Measurements from ENCODE around the gene ATF7IP.

The ATF7IP gene

DNA sequence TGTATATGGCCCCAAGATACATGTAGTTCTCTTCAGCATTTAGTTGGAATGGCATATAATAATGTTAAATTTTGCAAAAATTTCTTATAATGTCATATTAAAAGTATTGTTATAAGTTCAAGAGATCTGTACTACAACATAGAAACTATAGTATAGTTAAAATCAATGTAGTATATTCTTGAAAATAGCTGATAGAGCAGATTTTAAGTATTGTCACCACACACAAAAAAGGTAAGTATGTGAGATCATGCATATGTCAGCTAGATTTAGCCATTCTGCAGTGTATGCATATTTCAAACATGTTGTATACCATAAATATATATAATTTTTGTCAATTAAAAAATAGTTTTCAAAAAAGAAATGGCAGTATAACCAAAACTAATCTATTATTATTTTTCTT, 115.7 kb downstream of the ATF7IP start:
- DNase-seq (ENCODE audit: low spot score): no peak

DNA sequence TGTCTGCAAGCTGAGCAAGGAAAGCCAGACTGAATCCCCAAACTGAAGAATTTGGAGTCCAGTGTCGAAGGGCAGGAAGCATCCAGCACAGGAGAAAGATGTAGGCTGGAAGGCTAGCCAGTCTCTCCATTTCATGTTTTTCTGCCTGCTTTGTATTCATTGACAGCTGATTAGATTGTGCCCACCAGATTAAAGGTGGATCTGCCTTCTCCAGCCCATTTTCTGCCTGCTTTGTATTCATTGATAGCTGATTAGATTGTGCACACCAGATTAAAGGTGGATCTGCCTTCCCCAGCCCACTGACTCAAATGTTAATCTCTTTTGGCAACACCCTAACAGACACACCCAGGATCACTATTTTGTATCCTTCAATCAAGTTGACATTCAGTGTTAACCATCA, 116.9 kb downstream of the ATF7IP start:
- no peak for DNase-seq (ENCODE audit: low spot score)

DNA sequence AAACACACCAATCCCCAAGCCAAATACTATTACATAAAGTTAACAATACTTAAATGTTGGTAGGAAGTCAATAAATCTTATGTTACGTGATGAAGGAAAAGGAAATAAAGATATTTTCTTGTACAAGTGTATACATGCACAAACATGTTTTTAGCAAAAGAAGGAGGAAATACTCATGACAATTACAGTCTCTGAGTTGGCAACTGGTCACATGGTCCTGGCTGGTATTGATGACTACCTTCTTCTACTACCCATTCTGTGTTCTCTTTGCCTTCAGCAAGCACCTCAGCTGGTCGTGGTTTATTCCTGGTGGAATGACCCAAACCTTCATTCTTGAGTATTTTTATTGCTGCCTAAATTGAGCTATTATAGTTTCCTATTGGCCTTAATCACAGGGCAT, 117.4 kb downstream of the ATF7IP start:
- DNase-seq (ENCODE audit: low spot score): no peak

DNA sequence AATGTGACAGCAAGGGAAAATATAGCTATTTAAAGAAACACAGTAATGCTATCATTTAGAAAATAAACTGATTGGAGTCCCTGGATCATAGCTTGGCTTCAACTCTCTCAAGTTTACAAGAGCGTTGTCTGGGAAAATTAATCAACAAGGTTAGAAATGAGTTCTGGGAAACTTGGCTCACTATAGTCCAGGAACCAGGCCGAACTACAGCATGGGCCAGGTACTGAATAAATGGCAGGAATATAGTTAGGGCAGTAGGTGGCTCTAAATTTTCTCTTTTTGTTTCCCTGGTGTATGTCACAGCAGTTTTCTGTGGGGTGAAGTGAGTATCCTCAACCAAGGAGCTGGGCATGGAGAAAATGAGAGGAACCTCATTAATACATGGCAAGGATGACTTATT, 129.8 kb downstream of the ATF7IP start:
- DNase-seq (ENCODE audit: low spot score): no peak

DNA sequence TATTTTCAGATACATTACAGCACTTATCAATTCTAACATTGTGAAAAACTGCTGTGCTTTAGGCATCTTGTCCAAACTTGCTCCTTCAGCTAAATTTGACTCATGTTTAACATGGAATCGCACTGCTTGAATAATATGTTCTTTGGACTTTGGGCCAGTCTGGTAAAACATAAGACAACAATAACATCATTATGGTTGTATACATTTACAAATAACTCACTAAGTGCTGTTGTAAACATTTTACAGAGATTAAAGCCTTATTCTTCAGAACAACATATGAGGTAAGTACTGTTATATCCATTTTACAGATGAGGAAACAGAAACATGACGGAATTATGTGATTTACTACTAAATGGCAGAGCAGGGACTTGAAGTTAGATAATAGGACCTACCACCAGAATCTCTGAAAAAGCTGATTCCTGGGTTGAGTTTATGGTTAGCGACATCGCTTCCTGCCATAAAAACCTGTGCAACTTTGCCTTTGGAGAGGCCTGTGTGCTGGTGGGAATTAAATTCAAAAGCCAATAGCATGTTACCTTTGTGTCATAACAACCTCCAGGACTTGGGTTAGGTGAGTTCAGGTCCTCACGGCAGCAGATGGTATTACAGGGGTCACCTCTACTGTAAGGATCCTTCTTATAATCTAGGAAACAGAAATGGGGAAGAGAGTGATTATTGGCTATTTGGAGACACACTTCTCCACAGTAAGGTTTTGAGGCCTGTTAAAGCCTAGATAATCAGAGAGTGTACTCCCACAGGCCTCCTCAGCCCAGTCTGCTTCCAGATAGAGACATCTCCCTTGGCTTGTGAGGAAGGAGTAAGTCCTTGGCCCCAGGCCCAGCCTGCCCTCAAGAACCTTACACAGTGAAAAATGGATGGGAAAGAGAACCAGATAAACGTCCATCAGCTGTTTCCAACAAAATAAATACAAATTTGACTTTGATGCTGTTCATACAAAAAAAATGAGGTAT, 140.4 kb downstream of the ATF7IP start:
- DNase-seq (ENCODE audit: low spot score): no peak

DNA sequence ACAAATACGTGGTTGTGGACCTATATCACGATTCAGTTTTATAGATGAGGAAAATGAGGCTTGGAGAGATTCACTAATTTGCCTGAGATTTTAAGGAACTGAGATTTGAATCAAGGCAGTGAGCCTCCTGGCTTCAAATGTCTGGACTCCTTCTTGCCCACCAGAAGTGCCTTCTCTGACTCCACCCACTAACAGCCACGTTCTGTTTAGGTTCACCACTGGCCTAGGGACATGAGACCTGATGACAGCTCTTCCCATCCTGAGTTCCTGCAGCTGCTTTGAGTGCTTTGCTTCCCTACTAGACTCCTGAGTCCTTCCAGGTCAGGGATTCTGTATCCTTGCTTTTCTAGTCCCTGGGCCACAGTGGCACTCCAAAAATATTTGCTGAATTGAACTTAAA, 145.1 kb downstream of the ATF7IP start:
- DNase-seq (ENCODE audit: low spot score): no peak

DNA sequence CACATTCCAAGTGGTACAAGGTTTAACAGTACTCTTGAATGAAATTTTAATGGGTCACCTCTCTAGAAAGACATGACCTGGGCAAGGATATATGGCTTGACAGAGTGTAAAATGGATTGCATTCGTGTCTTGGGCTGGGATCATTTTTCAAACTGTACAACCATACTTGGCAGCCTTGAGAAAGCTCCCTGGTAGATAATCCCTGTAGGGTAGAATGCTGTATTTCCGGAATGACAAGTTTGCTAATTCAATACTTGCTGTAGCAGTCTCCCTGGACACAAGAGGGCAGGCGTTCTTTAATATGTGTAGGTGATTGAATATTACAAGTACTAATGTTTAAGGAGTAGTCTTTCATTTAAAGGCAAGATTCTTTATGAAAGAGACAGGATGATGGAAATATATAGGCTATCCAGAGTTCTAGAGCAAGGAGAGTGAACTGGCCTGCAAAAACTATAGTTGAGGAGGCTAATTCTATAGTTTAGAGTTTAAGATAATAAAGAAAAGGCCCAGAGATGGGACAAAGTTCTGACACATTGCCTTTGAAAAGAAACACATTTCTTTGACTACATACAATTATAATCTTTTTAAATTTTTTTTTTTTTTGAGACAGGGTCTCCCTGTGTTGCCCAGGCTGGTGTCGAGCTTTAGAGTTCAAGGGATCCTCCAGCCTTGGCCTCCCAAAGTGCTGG, 148.8 kb downstream of the ATF7IP start:
- DNase-seq (ENCODE audit: low spot score): no peak

DNA sequence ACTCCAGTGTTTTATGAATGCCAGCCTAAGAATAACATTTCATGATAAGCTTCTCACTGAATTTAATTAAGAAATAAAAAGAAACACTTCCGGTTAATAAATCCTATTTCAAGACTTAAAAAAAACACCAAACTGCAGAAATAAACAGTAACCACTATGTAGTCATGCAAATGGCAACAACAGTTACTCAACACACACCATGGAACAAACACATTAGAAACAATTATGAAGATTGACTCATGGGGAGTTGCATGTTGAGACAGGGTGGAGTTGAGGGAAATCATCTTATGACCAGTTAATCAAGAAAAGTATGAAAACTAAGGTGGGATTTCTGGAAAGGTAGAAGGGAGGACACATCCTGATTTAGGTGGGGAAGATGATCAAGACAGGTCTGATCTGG, 149.5 kb downstream of the ATF7IP start:
- DNase-seq (ENCODE audit: low spot score): no peak

DNA sequence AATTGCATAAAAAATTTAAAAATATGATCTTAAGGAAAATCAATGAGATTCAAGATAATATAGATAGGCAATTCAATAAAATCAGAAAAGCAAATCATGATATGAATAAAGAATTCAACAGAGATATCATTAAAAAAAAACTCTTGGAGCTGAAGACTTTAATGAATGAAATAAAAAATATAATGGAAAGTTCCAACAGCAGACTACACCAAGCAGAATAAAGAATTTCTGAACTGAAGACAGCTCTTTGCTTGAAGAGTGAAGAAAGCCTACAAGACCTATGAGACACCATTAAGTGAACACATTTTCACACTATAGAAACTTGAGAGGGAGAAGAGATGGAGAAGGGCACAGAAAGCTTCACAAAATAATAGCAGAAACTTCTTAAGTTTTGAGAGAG, 156.3 kb downstream of the ATF7IP start:
- DNase-seq (ENCODE audit: low spot score): no peak

DNA sequence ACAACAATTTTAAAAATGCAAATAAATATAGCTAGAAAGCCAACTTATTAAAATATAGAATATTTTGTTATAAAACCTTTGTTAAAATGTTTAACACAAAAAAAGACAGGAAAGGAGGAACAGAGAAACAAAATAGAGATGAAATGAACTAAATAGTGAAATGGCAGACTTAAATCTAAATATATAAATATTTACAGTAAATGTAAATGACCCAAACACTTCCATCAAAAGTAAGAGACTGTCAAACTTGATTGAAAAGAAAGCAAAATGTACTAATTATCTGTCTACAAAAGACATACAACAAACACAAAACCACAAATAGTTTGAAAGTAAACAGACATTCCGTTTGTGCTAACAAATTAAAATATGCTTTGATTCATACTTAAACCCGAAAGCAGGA, 160.5 kb downstream of the ATF7IP start:
- no peak for DNase-seq (ENCODE audit: low spot score)

DNA sequence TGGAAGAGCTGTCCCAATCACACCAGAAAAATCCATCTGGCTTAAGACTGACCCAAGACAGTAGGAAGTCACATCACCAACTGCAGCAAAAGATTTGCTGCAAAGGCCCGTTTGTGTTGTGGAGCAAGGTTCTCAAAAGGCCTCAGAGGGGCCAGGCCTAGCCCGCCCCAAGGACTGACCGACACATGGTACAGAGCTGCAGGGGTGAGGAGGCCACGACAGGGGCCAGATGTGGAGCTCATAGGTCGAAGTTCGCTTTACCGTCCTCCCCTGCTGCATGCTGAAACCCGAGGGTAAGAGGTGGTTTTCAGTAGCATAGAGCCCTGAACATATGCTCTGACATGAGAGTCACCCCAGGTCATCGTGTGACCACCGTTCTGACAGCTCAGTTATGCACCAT, 166.7 kb downstream of the ATF7IP start:
- no peak for DNase-seq (ENCODE audit: low spot score)

DNA sequence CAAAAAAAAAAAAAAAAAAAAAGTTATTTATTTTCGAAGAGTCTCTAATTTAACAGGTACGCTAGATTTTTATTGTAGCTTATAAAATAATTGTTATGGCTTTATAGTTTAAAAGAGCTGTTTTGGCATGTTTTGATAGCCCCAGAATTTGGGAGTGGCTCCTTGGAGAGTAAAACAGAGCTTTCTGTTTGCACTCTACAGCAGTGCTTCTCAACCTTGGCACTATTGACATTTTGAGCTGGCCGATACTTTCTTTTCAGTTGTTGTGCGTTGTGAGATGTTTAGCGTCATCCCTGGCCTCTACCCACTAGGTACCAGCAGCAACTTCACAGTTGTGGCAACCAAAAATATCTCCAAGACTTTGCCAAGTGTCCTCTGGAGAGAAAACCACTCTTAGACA, 171.6 kb downstream of the ATF7IP start:
- DNase-seq (ENCODE audit: low spot score): no peak

DNA sequence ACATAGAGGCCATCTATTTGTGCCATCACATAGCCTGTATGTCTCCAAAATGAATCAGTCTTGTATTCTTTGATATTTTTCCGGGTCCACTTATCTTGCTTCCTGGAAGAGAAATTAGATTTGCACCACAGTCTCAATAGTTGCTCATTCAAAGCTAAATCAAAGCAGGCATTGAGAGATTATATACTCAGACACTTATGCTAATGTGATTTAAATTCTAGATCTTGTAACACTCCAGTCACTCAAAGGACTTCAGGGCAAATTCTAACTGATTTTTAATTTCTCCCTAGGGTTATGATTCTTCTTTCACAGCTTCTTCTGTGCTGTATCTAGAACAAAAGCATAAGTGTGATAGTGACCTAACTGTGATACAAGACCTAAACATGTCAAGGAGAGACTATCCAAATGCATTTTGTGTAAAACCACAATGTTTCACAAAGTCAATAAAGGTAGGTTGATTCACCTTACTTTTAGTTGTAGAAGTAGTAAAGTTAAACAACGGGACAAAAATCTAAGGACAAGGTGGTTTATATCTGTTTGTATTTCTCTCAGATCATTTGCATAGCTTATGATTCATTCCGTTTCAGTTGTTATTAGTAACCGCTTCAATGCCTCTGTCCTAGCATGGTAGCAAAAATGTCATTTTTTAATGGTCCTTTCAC, 175.4 kb downstream of the ATF7IP start:
- DNase-seq (ENCODE audit: low spot score): no peak

DNA sequence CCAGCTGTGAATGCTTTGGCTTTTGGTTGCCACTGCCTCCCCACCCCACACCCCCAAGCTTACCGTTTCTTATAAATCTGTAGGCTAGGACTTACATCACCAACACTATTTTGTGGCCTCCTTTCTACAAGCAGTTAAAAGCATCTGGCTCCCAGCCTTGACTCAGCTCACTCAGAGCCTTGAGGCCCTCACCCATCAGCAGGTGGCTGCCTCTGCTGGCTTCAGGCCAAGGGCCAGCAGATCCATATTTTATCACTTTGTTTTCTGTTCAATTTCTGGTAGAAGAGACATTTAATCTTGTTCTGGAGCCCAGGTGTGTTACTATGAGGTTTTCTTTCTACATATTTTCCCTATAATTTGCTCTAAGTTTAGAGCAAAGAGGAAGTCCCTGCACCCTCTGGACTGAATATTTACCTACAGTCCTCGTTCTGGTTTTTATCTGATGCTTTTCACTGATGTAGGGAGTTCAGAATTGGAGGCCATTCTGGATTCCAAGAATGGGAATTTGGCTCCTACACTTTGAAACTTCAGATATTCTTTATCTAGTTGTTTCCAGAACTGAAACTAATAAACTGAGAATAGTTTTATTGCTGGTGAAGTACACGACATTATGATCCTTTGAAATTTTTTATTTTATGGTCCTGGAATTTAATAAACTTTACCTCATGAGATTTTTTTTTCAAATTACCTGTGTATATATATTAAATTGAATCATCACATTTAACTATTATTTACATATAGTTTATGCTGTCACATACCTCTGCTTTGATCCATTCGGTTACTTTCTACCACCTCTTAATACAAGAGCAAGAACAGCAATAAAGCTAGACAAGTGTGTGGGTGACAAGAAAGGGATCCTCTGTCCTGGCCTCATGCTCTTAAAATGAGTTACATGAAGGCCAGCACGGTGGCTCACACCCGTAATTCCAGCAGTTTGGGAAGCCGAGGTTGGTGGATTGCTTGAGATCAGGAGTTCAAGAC, 180.0 kb downstream of the ATF7IP start:
- no peak for DNase-seq (ENCODE audit: low spot score)

DNA sequence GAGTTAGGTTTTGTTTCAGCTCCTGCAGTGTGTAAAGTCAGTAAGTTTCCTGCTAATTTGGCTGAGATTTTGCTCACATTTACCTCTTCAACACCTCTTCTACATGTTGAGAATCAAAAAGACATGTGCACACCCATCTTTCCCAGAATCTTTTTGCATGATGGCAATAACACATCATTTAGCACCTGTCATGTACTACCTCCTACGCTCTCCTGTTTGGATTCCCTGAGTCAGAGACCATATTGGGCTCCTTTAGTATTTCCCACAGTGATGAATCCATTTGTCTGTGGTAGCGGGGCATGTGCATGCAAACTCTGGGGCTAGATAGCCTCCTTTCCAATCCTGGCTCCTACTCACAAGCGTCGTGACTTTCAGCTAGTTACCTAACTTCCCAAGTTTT, 182.1 kb downstream of the ATF7IP start:
- no peak for DNase-seq (ENCODE audit: low spot score)

DNA sequence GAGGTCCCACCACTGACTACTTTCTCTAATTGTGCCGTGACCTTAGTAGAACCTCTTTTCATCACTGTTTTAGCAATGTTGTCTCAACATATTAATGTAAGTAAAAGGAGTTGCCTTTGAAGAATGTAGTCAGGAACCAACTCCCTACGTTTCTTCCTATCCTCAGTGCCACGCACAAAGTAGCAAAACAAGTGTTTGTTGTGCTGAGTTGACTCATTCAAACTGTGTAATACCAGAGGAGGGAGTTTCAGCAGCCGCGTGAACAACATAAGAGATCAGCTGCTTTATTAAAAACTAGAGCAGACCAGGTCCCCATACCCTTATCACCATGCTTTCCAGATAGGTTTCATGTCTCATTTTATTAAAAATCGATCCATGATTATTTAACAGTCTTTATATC, 183.1 kb downstream of the ATF7IP start:
- no peak for DNase-seq (ENCODE audit: low spot score)

Data from ecto neural progenitor cell (in vitro differentiated cells).